HEK293 (cell line): ENCODE measurements around the gene SPATA31D1.

ENCODE experiments used
- CTCF ChIA-PET: fragments of 350-600 bp; formaldehyde crosslinking; extraction: SDS; loops from one replicate; lab custom pipeline; 2021; ENCODE audit warnings: antibody characterized with exemption; lab: Yijun Ruan, JAX
- POLR2A ChIA-PET: fragments of 300-600 bp; formaldehyde crosslinking; extraction: SDS; loops from one replicate; lab custom pipeline; 2020; ENCODE audit warnings: antibody characterized with exemption, inconsistent platforms; lab: Yijun Ruan, JAX
- H3K27ac ChIP-seq: fragments of 200-500 bp; sonication (Bioruptor generic); 2 replicates; pipeline ENCODE4 v1.5.1; 2014; ENCODE audit warnings: low read depth, low read length, control low read depth, inconsistent platforms; ENCODE audit errors: extremely low read depth
- H3K36me3 ChIP-seq, 2 experiments: fragments of 200-500 bp in 1 of 2; sonication (Bioruptor generic) in 1 of 2; 1 replicate in 1 of 2; 2 replicates in 1 of 2; pipeline ENCODE4 v1.5.1; 2014 to 2017; ENCODE audit warnings: inconsistent platforms in 2 of 2, low read length in 2 of 2; ENCODE audit not compliant: control insufficient read depth in 2 of 2, insufficient read depth in 1 of 2
- H3K4me1 ChIP-seq: fragments of 200-500 bp; sonication (Bioruptor generic); 2 replicates; pipeline ENCODE4 v1.5.1; 2014; ENCODE audit warnings: mild to moderate bottlenecking, low read length, inconsistent platforms; ENCODE audit not compliant: control insufficient read depth, insufficient read depth
- H3K4me3 ChIP-seq: 2 replicates; pipeline ENCODE4 v1.5.1; 2011; ENCODE audit warnings: low read depth, mild to moderate bottlenecking, control low read depth, low read length, moderate library complexity
- H3K9me3 ChIP-seq: fragments of 200-500 bp; sonication (Bioruptor generic); 2 replicates; pipeline ENCODE4 v1.5.1; 2014; ENCODE audit warnings: low read depth, low read length, inconsistent platforms; ENCODE audit not compliant: control insufficient read depth, insufficient read depth
- BCL11A ChIP-seq: fragments of 450-650 bp; formaldehyde crosslinking; IDR thresholded peaks from 2 replicates; pipeline ENCODE4 v1.5.1; 2016; ENCODE audit warnings: low read depth, missing biosample characterization, missing genetic modification characterization
- GLI2 ChIP-seq: fragments of 450-650 bp; formaldehyde crosslinking; IDR thresholded peaks from 2 replicates; pipeline ENCODE4; 2017; ENCODE audit warnings: missing biosample characterization, missing genetic modification characterization, low read depth, borderline replicate concordance
- HOXA7 ChIP-seq: sonication (generic); formaldehyde crosslinking; IDR thresholded peaks from 2 replicates; pipeline ENCODE4 v1.8.1; 2022; ENCODE audit warnings: missing genetic modification reagents, borderline replicate concordance
- KLF1 ChIP-seq: fragments of 450-650 bp; formaldehyde crosslinking; IDR thresholded peaks from 2 replicates; pipeline ENCODE4 v1.5.1; 2016; ENCODE audit warnings: missing biosample characterization, missing genetic modification characterization
- KLF10 ChIP-seq: fragments of 450-650 bp; IDR thresholded peaks from 2 replicates; pipeline ENCODE4 v1.5.1; 2018; ENCODE audit warnings: missing biosample characterization, mild to moderate bottlenecking, missing genetic modification characterization
- SETDB1 ChIP-seq: IDR thresholded peaks from one replicate; pipeline ENCODE4 v1.6.1; 2017; ENCODE audit warnings: mild to moderate bottlenecking, low read length, moderate library complexity, mixed read lengths; ENCODE audit not compliant: insufficient read length
- SP2 ChIP-seq: fragments of 450-650 bp; formaldehyde crosslinking; IDR thresholded peaks from 2 replicates; pipeline ENCODE4 v1.5.1; 2016; ENCODE audit warnings: missing biosample characterization, missing genetic modification characterization
- TRIM28 ChIP-seq: IDR thresholded peaks from 2 replicates; pipeline ENCODE4 v1.6.1; 2011; ENCODE audit warnings: low read length, control low read depth, borderline replicate concordance
- ZNF10 ChIP-seq: fragments of 450-650 bp; formaldehyde crosslinking; IDR thresholded peaks from 2 replicates; pipeline ENCODE4 v1.5.1; 2017; ENCODE audit warnings: missing biosample characterization, missing genetic modification characterization
- ZNF266 ChIP-seq: fragments of 450-650 bp; formaldehyde crosslinking; IDR thresholded peaks from 2 replicates; pipeline ENCODE4 v1.5.1; 2016; ENCODE audit warnings: missing biosample characterization, missing genetic modification characterization, low read depth
- ZNF350 ChIP-seq: fragments of 450-650 bp; formaldehyde crosslinking; IDR thresholded peaks from 2 replicates; pipeline ENCODE4 v1.5.0; 2017; ENCODE audit warnings: missing biosample characterization, mild to moderate bottlenecking, missing genetic modification characterization
- ZNF391 ChIP-seq: fragments of 450-650 bp; formaldehyde crosslinking; IDR thresholded peaks from 2 replicates; pipeline ENCODE4 v1.5.1; 2016; ENCODE audit warnings: low read depth, missing biosample characterization, missing genetic modification characterization, borderline replicate concordance
- ZNF404 ChIP-seq: fragments of 450-650 bp; formaldehyde crosslinking; IDR thresholded peaks from 2 replicates; pipeline ENCODE4 v1.5.1; 2017; ENCODE audit warnings: missing biosample characterization, missing genetic modification characterization
- ZNF48 ChIP-seq: fragments of 450-650 bp; formaldehyde crosslinking; IDR thresholded peaks from 2 replicates; pipeline ENCODE4 v1.5.1; 2016; ENCODE audit warnings: missing biosample characterization, missing genetic modification characterization
- ZNF510 ChIP-seq: fragments of 450-650 bp; formaldehyde crosslinking; IDR thresholded peaks from 2 replicates; pipeline ENCODE4 v1.5.1; 2018; ENCODE audit warnings: mild to moderate bottlenecking, missing genetic modification characterization, missing biosample characterization; ENCODE audit not compliant: insufficient replicate concordance
- ZNF600 ChIP-seq: fragments of 450-650 bp; formaldehyde crosslinking; IDR thresholded peaks from 2 replicates; pipeline ENCODE4 v1.5.1; 2016; ENCODE audit warnings: missing biosample characterization, missing genetic modification characterization
- ZNF610 ChIP-seq: fragments of 450-650 bp; formaldehyde crosslinking; IDR thresholded peaks from 2 replicates; pipeline ENCODE4 v1.5.1; 2016; ENCODE audit warnings: missing biosample characterization, missing genetic modification characterization, borderline replicate concordance
- ZNF670 ChIP-seq: fragments of 450-650 bp; formaldehyde crosslinking; IDR thresholded peaks from 2 replicates; pipeline ENCODE4 v1.5.1; 2016; ENCODE audit warnings: missing biosample characterization, missing genetic modification characterization, low read depth
- TF ChIP-seq, protein P1 (sequence below): fragments of 450-650 bp; formaldehyde crosslinking; IDR thresholded peaks from 2 replicates; pipeline ENCODE4 v1.5.1; 2016; ENCODE audit warnings: missing biosample characterization, missing genetic modification characterization
- TF ChIP-seq, protein P2 (sequence below): fragments of 450-650 bp; formaldehyde crosslinking; conservative IDR thresholded peaks from 2 replicates; pipeline ENCODE4 v1.5.1; 2016; ENCODE audit warnings: low read depth, missing biosample characterization, missing genetic modification characterization
- TF ChIP-seq, protein P3 (sequence below): fragments of 450-650 bp; formaldehyde crosslinking; IDR thresholded peaks from 2 replicates; pipeline ENCODE4 v1.5.1; 2016; ENCODE audit warnings: missing biosample characterization, missing genetic modification characterization

SPATA31D1 gene

DNA sequence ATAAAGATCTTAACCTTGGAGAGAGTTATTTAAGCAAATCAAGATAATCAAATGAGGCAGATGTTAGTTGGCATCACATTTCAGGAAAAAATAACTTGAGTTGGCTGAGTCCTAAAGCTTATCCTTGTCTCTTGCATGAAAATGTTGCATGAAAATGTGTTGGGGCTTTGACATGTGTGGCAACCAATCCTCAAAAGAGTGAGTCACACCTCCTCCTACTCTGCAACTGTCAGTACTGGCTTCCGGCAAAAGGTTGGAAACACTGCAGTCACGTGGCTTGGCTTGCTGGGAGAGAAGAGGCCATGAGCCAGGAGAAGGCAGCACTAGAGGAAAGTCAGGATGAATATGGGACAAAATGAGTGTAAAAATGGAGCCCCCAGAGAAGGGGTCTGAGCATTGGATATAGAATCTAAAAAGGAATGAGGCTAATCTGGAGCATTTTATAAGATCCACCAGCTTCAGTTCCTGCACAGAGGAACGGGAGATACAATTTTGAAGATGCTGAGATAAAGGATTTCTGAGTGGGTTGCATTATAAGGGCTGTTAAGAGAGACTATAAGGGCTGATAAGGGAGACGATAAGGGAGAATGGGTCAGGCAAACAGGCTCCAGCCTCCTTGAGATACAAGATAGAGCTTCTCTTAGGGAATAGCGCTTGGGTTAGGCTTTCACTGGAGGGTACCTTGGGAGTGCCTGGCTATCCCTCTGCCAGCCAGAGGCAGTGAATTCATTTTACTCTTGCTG lies 43.1 kb downstream of the SPATA31D1 start:
- Histone ChIP-seq H3K27ac (no peak overlapping the region), H3K9me3 (no peaks in the 10 kb centered on the region), H3K4me3 (no peak overlapping the region), H3K4me1 (peaks cover 4% of the 10 kb centered on the region), H3K36me3 (no peaks in the 10 kb centered on the region)
- ChIA-PET POLR2A (no interaction called here), CTCF (interaction anchor here (0.6 to 1.0 kb wide), 4 partner anchors 11 to 577 kb away, joined by 3 to 4 read pairs (median 3); no protein-coding TSS in a partner anchor)
- TF ChIP-seq TRIM28 (peak; percentile 39; the same call in 1 of the 2 replicates), ZNF404 (no peak), HOXA7 (CRISPR knock-in tag) (no peak), BCL11A (tag by site-specific recombination) (no peak), ZNF48 (tag by site-specific recombination) (no peak), SETDB1 (peak; percentile 64), SP2 (no peak)

DNA sequence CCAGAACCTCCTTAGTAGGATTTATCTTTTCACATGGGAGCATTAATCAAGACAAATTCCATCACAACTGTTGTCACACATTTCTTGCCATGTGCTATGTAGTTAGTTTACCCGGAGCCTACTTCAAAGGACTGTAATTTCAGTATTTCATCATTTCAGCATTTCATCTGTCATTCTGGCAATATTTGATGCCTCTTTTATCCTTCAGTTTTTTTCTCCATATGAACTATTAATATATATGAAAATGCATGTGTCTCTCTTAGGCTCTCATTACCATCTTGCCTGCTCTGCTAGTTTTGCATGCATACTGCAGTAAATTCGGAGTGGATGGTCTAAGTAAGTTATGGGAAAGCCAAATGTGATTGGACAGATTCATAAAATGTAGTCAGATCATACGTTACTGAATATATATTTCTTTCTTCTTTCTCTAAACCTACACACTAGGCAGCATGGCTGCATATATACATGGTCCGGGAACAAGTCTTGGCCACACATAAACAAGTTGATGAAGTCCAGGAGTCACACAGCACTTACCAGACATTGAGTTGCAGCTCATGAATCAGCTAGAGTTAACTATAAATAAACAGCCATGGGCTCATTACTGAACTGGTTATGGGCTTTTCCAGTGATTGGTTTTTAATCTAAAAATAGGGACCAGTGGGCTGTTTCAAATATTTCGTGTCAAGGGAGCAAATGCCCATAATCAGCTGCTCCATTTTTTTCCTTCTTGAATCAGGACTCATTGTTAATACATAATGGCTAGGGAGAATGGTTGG lies 46.6 kb downstream of the SPATA31D1 start:
- Histone ChIP-seq H3K36me3 (no peaks in the 10 kb centered on the region), H3K4me3 (no peak overlapping the region), H3K4me1 (peaks cover 4% of the 10 kb centered on the region), H3K9me3 (no peaks in the 10 kb centered on the region), H3K27ac (no peak overlapping the region)
- TF ChIP-seq GLI2 (no peak), KLF10 (no peak), ZNF266 (tag by site-specific recombination) (no peak), ZNF404 (no peak), ZNF391 (tag by site-specific recombination) (no peak), ZNF350 (no peak)
- TF ChIP-seq, protein P1, sequence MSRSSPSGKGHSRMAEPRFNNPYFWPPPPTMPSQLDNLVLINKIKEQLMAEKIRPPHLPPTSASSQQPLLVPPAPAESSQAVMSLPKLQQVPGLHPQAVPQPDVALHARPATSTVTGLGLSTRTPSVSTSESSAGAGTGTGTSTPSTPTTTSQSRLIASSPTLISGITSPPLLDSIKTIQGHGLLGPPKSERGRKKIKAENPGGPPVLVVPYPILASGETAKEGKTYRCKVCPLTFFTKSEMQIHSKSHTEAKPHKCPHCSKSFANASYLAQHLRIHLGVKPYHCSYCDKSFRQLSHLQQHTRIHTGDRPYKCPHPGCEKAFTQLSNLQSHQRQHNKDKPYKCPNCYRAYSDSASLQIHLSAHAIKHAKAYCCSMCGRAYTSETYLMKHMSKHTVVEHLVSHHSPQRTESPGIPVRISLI (tag by site-specific recombination): no peak
- CTCF ChIA-PET: no interaction called here
- POLR2A ChIA-PET: no interaction called here

DNA sequence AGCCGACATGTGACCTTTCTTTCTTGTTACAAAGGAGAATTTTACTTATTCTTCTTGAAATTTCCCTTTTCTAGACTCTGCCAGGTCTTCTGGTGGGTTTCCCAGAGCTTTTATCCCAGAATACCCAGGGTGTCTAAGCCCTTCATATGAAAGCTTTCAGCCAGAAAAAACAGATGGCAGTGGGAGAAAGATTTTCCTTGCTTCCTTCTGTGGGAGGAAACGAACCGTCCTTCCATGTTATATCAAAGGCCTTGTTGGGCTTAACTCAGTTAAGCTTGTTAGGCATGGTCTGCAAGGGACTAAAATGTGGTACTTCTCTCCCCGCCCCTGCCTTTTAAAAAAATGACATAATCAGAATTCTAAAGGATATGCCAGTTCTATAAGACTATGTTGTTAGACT lies 47.5 kb downstream of the SPATA31D1 start:
- CTCF ChIA-PET: no interaction called here
- Histone ChIP-seq H3K36me3 (no peaks in the 10 kb centered on the region), H3K4me1 (peaks cover 4% of the 10 kb centered on the region), H3K9me3 (no peaks in the 10 kb centered on the region), H3K4me3 (no peak overlapping the region), H3K27ac (no peak overlapping the region)
- POLR2A ChIA-PET: no interaction called here
- TF ChIP-seq ZNF10 (tag by site-specific recombination): no peak
- TF ChIP-seq ZNF510 (tag by site-specific recombination): no peak
- no peak for TF ChIP-seq ZNF600 (tag by site-specific recombination)
- no peak for TF ChIP-seq KLF1

DNA sequence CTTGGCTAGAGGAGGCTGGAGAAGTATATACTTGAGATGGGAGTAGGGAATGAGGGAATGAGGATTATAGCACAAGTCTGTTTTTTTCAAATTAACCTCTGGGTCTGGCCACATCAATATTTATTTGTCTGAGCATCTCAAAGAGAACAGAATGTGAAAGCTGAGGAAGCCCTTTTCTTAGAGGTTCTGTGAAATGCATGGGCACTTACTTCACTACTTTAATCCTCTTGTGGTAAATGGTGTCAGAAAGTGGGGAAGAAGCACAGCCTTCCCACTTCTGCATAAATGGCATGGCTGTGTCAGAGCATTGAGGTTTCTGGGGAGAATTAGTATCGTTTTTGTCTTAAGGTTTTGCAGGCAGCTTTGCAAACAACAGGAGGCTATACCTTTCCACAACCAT lies 48.6 kb downstream of the SPATA31D1 start:
- Histone ChIP-seq H3K36me3 (no peaks in the 10 kb centered on the region), H3K4me3 (no peak overlapping the region), H3K4me1 (no peaks in the 10 kb centered on the region), H3K9me3 (no peaks in the 10 kb centered on the region), H3K27ac (no peak overlapping the region)
- POLR2A ChIA-PET: no interaction called here
- CTCF ChIA-PET: interaction anchor here (0.6 kb wide), 1 partner anchor 768 kb away, joined by 3 read pairs; no protein-coding TSS in a partner anchor
- TF ChIP-seq, protein P2, sequence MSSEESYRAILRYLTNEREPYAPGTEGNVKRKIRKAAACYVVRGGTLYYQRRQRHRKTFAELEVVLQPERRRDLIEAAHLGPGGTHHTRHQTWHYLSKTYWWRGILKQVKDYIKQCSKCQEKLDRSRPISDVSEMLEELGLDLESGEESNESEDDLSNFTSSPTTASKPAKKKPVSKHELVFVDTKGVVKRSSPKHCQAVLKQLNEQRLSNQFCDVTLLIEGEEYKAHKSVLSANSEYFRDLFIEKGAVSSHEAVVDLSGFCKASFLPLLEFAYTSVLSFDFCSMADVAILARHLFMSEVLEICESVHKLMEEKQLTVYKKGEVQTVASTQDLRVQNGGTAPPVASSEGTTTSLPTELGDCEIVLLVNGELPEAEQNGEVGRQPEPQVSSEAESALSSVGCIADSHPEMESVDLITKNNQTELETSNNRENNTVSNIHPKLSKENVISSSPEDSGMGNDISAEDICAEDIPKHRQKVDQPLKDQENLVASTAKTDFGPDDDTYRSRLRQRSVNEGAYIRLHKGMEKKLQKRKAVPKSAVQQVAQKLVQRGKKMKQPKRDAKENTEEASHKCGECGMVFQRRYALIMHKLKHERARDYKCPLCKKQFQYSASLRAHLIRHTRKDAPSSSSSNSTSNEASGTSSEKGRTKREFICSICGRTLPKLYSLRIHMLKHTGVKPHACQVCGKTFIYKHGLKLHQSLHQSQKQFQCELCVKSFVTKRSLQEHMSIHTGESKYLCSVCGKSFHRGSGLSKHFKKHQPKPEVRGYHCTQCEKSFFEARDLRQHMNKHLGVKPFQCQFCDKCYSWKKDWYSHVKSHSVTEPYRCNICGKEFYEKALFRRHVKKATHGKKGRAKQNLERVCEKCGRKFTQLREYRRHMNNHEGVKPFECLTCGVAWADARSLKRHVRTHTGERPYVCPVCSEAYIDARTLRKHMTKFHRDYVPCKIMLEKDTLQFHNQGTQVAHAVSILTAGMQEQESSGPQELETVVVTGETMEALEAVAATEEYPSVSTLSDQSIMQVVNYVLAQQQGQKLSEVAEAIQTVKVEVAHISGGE (tag by site-specific recombination): no peak
- TF ChIP-seq ZNF610 (tag by site-specific recombination) (no peak), ZNF670 (tag by site-specific recombination) (no peak)
- TF ChIP-seq, protein P3, sequence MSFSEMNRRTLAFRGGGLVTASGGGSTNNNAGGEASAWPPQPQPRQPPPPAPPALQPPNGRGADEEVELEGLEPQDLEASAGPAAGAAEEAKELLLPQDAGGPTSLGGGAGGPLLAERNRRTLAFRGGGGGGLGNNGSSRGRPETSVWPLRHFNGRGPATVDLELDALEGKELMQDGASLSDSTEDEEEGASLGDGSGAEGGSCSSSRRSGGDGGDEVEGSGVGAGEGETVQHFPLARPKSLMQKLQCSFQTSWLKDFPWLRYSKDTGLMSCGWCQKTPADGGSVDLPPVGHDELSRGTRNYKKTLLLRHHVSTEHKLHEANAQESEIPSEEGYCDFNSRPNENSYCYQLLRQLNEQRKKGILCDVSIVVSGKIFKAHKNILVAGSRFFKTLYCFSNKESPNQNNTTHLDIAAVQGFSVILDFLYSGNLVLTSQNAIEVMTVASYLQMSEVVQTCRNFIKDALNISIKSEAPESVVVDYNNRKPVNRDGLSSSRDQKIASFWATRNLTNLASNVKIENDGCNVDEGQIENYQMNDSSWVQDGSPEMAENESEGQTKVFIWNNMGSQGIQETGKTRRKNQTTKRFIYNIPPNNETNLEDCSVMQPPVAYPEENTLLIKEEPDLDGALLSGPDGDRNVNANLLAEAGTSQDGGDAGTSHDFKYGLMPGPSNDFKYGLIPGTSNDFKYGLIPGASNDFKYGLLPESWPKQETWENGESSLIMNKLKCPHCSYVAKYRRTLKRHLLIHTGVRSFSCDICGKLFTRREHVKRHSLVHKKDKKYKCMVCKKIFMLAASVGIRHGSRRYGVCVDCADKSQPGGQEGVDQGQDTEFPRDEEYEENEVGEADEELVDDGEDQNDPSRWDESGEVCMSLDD (tag by site-specific recombination): no peak
